Nephron progenitor cell (in vitro differentiated cells): Measurements from ENCODE around the gene RNF130.
A peak's percentile ranks its signal among the peaks of the same experiment; 100 is the strongest.

Experiments
- DNase-seq: peaks from one replicate; pipeline ENCODE4 v3.0.0; 2021
- H3K27ac Mint-ChIP-seq: 2 replicates; pipeline ENCODE4 v1.8.0; 2021; ENCODE audit warnings: mild to moderate bottlenecking, moderate library complexity, mixed read lengths
- H3K27me3 Mint-ChIP-seq: 2 replicates; pipeline ENCODE4 v1.8.0; 2021; ENCODE audit warnings: mild to moderate bottlenecking, low read depth, mixed read lengths; ENCODE audit not compliant: poor library complexity
- H3K36me3 Mint-ChIP-seq: 2 replicates; pipeline ENCODE4 v1.8.0; 2021; ENCODE audit warnings: low read depth, mixed read lengths
- H3K4me1 Mint-ChIP-seq: 2 replicates; pipeline ENCODE4 v1.8.0; 2021; ENCODE audit warnings: mixed read lengths
- H3K4me3 Mint-ChIP-seq: 2 replicates; pipeline ENCODE4 v1.8.0; 2021; ENCODE audit warnings: mild to moderate bottlenecking, moderate library complexity, mixed read lengths
- H3K9me3 Mint-ChIP-seq: 2 replicates; pipeline ENCODE4 v1.8.0; 2021; ENCODE audit warnings: mild to moderate bottlenecking, moderate library complexity, mixed read lengths
- TF ChIP-seq, protein P1 (sequence below): fragments of 200-600 bp; sonication (generic); IDR thresholded peaks from 2 replicates; pipeline ENCODE4 v1.5.0; 2021; ENCODE audit warnings: antibody characterized with exemption

RNF130 gene

DNA sequence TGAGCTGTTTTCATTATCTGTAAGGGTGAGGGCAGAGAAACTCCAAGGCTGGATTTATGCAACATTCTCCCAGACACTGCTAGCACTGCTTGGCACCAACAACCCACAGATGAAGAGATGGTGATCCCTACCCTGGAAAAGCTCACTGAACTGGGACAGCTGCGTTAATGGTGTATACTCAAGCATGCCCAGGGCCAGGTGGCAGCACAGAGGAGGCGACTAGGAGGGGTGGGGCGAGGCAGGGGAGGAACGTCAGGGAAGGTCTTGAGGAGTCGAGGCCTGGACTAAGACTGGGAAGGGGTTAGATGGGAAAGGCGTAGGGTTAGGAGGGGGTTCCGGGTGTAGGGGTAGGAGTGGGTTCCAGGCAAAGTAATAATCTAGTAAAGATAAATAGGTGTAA lies 90.8 kb downstream of the RNF130 start:
- no peaks in the 10 kb centered on the region for H3K4me1 Mint-ChIP-seq
- no peaks in the 10 kb centered on the region for H3K9me3 Mint-ChIP-seq
- no peak overlapping the region for H3K27ac Mint-ChIP-seq
- H3K27me3 Mint-ChIP-seq: peaks cover 3% of the 10 kb centered on the region
- DNase-seq: no peak
- TF ChIP-seq, protein P1, sequence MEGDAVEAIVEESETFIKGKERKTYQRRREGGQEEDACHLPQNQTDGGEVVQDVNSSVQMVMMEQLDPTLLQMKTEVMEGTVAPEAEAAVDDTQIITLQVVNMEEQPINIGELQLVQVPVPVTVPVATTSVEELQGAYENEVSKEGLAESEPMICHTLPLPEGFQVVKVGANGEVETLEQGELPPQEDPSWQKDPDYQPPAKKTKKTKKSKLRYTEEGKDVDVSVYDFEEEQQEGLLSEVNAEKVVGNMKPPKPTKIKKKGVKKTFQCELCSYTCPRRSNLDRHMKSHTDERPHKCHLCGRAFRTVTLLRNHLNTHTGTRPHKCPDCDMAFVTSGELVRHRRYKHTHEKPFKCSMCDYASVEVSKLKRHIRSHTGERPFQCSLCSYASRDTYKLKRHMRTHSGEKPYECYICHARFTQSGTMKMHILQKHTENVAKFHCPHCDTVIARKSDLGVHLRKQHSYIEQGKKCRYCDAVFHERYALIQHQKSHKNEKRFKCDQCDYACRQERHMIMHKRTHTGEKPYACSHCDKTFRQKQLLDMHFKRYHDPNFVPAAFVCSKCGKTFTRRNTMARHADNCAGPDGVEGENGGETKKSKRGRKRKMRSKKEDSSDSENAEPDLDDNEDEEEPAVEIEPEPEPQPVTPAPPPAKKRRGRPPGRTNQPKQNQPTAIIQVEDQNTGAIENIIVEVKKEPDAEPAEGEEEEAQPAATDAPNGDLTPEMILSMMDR: no peak
- H3K4me3 Mint-ChIP-seq: no peak overlapping the region
- peaks cover 46% of the 10 kb centered on the region for H3K36me3 Mint-ChIP-seq

DNA sequence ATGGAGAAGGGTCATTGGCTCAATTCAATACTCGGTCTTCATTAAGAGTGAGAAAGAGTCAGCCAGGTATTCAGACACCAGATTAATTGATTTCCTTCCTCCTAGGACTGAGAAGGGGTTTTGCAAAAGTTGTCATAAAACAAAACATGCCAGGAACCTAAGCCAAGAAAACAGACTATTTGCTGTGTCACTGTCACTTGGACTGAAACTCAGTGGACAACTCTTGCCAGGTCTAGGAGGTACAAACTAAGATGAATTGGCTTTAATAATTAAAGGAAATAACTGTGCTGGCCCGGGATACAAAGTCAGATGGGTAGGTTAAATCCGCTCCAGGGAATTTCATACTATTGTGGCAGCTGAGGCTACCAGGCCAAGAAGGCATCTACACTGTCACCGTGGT lies 92.8 kb downstream of the RNF130 start:
- Mint-ChIP-seq H3K36me3 (peaks cover 63% of the 10 kb centered on the region), H3K4me3 (no peak overlapping the region), H3K27me3 (peaks cover 3% of the 10 kb centered on the region), H3K27ac (no peak overlapping the region), H3K4me1 (peaks cover 12% of the 10 kb centered on the region), H3K9me3 (no peaks in the 10 kb centered on the region)
- no peak for DNase-seq
- TF ChIP-seq, protein P1: no peak

DNA sequence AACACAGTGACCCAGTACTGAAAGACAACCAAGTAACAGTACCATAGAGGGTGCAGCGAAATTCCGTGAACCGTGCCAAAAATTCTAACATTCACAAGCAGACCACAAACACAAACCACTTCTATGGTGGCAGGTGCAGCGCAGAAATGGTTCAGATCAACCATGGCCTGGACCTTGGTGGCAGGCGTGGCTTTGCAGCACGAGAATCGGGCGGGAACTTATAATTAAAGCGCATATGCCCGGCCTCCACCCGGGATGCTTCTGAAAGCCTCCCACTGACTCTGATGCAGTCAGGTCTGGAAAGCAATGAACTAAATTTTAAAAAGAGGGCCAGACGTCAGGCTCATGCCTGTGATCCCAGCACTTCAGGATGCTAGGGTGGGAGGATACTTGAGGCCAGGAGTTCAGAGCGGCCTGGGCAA lies 95.8 kb downstream of the RNF130 start:
- H3K36me3 Mint-ChIP-seq: peaks cover 81% of the 10 kb centered on the region
- peaks cover 12% of the 10 kb centered on the region for H3K4me1 Mint-ChIP-seq
- H3K4me3 Mint-ChIP-seq: no peak overlapping the region
- H3K27ac Mint-ChIP-seq: no peak overlapping the region
- TF ChIP-seq, protein P1: no peak
- DNase-seq: no peak
- H3K9me3 Mint-ChIP-seq: no peaks in the 10 kb centered on the region
- peaks cover 3% of the 10 kb centered on the region for H3K27me3 Mint-ChIP-seq

DNA sequence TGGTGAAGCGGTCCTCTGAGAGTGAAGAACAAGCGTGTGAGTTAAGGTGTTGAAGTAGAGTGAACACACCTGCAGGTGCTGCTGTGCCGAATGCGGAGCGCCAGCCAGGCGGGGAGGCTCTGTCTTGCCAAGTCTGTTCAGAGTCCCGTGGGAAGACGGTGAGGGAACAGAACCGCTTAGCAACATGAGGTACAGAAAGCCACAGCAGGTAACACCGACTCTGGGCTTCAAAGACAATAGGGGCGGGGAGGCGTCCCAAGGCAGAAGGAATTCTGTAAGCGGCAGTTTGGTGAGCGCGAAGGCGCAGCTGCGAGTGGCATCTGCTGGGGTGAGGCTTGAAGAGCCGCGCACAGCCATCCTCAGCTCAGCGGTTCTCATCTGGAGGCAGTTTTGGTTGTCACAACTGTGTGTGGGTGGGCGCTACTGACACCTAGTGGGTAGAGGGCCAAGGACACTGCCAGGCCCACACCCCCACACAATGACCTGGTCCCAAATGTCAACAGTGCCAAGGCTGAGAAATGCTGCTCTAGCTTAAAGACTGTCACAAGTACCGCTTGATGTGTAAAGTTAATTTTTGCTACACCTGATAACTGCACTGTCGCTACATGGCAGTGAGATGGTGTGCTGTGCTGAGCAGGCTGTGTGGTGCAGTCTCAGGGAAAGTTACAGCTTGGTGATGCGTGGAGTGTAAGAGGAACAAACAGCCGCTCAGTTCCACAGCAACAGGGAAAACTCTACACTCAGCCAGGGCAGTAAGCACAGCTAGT lies 96.4 kb downstream of the RNF130 start:
- peak; percentile 56 for DNase-seq
- H3K4me3 Mint-ChIP-seq: no peak overlapping the region
- peaks cover 78% of the 10 kb centered on the region for H3K36me3 Mint-ChIP-seq
- no peak overlapping the region for H3K27ac Mint-ChIP-seq
- TF ChIP-seq, protein P1: peak; percentile 58
- H3K27me3 Mint-ChIP-seq: peaks cover 3% of the 10 kb centered on the region
- H3K4me1 Mint-ChIP-seq: peaks cover 12% of the 10 kb centered on the region
- H3K9me3 Mint-ChIP-seq: no peaks in the 10 kb centered on the region

DNA sequence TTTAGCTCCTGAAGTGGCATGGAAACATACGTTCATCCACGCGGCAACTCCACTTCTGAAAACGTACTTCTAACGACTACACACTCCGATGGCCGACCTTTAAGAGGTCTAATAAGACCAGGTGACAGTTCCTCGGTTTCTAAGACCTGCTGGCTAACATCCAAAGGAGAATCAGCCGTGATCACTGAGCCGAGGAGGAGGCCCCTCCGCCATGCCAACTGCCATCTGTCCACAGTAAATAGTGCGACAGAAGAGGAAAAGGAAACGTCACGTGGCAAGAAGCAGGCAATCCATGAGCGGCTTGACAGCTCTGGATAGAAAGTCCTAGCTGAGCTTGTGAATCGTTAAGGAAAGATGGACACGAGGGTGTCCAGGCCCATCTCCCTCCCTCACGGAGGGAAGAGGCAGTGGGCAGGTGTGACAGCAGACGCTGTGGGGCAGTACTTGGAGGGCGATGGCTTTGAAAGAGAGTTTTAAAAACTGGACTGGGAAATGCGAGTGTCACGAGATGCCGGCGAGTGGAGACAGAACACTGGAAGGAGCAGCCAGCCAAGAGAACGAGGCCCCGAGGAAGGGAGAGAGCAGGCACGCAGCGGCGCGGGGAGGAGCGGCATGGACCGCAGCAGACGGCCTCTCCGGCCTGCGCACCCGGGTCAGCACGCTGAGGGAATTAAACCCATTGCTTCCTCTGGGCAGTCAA lies 97.2 kb downstream of the RNF130 start:
- peaks cover 73% of the 10 kb centered on the region for H3K36me3 Mint-ChIP-seq
- no peaks in the 10 kb centered on the region for H3K9me3 Mint-ChIP-seq
- H3K4me1 Mint-ChIP-seq: peaks cover 12% of the 10 kb centered on the region
- no peak overlapping the region for H3K4me3 Mint-ChIP-seq
- TF ChIP-seq, protein P1: no peak
- peaks cover 3% of the 10 kb centered on the region for H3K27me3 Mint-ChIP-seq
- H3K27ac Mint-ChIP-seq: peak overlapping the region; percentile 95
- no peak for DNase-seq
